HuH-7 (cell line): Measurements from ENCODE around the gene GPRC5B.

ENCODE experiments used
- DNase-seq: peaks from one replicate; pipeline ENCODE4 v3.0.0; 2011; ENCODE audit warnings: low spot score

Gene GPRC5B

DNA sequence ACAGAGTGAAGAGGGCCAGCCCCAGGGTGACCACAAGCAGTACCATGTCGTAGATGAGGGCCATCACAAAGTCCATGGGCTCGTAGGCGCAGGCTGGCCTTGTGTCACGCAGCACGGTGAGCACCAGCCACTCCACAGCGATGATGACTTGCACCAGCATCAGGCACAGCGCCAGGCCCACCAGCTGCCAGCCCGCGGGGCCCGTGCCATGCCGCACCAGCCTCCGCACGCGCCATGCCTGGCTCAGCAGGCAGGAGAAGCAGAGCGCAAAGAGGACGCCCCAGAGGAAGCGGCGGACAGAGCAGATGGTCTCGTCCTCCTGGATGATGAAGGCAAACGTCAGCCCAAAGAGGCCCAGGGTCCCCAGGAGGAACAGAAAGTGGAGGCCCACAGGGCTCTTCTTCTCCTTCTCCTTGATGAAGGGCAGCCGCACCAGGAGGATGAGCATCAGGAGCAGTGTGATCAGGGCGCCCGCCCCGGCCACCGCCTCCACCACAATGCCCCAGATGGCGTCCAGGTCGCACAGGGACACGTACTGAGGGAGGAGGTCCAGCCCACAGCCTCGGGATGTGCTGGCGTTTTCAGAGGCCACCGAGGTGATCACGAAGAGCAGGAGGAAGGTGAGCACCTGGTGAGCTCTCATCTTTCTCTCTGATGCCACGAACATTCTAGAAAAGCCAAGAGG is 12.3 kb downstream of the GPRC5B start:
- DNase-seq = no peak

GRCh38 chr16:19871721-19872120 is 12.9 kb downstream of the GPRC5B start:
- no peak for DNase-seq

- no peak for DNase-seq
Observed at GRCh38 chr16:19868421-19868820, 16.2 kb downstream of the GPRC5B start.

- no peak for DNase-seq
Observed at GRCh38 chr16:19864566-19864965, 20.1 kb downstream of the GPRC5B start.

GRCh38 chr16:19863990-19864389 is 20.7 kb downstream of the GPRC5B start:
- DNase-seq = no peak

GRCh38 chr16:19861811-19862327 is 22.8 kb downstream of the GPRC5B start:
- no peak for DNase-seq

- no peak for DNase-seq
Observed at GRCh38 chr16:19861133-19861532, 23.5 kb downstream of the GPRC5B start.

DNA sequence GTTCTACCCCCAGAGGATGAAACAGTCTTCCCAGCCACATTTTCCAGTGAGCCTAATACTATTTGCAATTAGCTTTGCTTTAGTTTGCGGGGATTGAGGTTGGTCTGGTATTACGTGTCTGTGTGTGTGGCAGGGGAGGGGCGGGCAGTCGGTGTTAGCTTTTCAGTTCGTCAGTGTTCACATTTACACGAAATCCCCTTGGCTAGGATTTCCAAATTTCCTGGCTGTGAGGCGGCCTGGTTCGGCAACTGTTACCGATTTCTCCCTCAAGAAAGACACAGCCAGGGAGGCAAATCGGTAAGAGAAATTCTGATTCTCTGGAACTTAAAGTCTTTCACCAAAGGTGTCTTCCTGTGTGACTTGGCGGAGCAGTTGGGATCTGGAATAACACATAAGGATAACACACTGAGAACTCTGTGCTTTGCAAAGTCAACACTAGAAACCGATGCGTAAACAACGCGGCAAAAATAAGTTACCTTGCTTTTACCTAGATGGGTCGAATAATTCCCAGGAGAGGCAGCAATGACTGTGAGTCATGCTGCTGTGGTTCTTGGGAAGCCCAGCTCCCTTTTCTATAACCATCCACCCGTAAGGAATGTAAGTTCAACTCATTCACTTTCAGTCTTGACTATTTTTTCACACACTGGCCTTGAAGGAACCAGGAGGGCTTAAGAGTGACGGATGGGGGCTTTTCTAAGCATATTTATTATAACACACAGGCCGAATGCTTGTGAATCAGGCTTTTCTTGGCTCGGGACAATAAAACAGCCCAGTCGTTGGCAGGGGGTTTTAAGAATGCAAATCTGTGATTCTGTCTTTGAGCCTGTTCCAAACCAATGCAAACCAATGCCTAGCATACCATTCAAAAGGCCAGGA is 24.2 kb downstream of the GPRC5B start:
- no peak for DNase-seq

DNA sequence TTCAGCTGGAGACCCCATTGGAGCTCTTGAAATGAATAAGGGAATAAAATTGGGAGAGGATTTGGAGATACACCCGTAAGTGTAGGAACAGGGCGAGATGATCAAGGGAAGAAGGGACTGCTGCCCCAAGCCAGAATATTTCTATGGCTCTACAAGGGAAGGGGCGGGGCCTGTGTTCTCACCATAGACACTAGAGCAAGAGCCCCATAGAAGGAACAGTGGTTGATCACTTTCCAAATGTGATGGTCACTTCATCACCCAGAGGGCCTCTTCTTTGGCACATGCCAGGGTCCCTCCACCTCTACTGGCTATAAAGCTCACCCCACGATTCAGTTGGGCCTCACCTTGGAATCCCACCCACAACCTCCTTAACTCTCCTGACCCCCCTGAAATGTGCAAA is 25.0 kb downstream of the GPRC5B start:
- DNase-seq = no peak

DNA sequence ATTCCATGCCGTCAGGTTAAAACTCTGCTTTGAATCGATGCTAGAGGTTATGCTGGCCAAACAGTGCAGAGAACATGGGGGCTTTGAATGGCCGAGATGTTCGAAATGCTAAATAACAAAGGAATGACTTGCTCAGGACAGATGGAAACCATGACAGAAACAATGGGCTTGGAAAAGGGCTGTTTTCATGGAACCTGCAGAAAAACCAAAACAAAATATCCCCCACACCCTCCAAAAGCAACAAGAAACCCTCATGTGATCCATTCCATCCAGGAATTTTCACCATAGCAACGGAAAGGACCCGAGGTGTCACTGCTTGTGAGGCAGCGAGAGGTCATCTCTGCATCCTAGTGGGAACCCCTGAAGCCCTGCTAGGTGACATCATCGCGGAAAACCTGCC is 25.5 kb downstream of the GPRC5B start:
- no peak for DNase-seq

GRCh38 chr16:19858340-19859018 is 26.2 kb downstream of the GPRC5B start:
- no peak for DNase-seq

GRCh38 chr16:19857593-19858339 is 26.9 kb downstream of the GPRC5B start:
- DNase-seq = no peak

DNA sequence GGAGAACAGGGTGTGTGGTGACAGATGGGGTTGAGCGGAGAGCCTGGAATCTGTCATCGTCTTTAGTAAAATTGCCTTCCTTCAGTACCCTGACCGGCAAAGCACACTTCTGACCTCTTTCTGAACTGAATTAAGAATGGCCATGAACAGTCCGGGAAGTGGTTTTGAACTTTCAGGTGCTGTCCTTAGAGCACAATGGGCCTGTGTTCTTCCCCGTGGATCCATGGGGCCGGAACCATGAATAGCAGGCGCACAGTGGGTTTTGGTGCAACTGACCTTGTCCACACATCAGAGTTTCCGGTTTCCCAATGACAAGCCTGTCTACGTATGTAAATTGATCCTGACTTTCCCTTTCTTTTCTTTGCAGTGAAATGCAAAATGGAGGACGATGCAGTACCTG is 28.5 kb downstream of the GPRC5B start:
- DNase-seq = no peak

GRCh38 chr16:19854543-19854876 is 30.1 kb downstream of the GPRC5B start:
- DNase-seq = no peak

DNA sequence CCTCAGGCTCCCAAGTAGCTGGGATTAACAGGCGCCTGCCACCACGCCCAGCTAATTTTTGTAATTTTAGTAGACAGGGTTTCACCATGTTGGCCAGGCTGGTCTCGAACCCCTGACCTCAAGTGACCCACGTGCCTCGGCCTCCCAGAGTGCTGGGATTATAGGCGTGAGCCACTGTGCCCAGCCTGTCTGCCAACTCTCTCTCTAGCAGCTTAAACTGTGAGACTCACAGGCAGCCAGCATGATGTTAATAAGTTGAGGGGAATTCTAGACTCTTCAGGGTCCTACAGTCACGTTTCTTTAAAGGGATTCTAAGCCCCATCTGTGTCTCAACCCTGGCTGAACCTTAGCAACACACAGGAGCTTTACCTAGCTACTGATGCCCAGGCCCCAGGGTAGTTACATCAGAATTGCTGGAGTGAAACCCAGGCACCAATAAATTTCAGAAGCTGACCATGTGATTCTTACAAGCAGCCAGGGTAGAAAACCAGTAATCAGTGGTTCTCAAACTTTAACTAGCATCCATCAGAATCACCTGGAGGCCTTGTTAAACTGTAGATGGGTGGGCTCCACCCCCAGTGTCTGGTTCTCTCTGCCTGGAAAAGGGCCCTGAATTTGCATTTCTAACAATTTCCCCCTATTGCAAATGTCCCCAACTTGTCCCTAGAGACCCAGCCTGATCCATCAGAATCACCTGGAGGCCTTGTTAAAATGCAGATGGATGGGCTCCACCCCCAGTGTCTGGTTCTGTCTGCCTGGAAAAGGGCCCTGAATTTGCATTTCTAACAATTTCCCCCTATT is 30.7 kb downstream of the GPRC5B start:
- no peak for DNase-seq

GRCh38 chr16:19853132-19853741 is 31.4 kb downstream of the GPRC5B start:
- no peak for DNase-seq

DNA sequence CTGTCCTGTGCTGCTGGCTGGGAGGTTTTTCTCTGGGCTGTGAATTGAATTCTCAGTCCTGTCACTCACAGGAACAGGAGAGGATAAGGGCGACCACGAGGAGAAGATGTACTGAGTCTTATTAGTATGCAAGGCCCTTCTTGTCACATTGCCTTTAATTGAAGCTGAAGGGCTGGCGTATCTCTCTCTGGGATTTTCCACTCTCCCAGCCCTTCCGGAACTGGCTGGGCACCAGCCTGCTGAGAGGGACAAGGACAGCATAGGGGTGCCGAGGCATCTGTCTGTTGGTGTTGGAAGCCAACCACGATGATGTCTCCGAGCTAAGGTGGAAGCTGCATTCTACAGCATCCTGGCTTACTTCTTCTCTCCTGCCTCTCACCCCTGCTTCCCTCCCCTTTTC is 33.2 kb downstream of the GPRC5B start:
- DNase-seq = no peak

GRCh38 chr16:19850131-19850817 is 34.4 kb downstream of the GPRC5B start:
- no peak for DNase-seq

GRCh38 chr16:19848756-19849155 is 35.9 kb downstream of the GPRC5B start:
- DNase-seq = no peak

GRCh38 chr16:19846436-19846835 is 38.2 kb downstream of the GPRC5B start:
- no peak for DNase-seq
